Keratinocyte (primary cell): ENCODE measurements around the gene LSAMP.
"Not testable (repeated sequence)": the region's sequence is repeated elsewhere in the genome, so short reads cannot be mapped to it uniquely, and the experiment has no call there.

ENCODE experiments used
- EZH2 ChIP-seq: IDR thresholded peaks from one replicate; pipeline ENCODE4 v1.6.1; 2012; ENCODE audit warnings: inconsistent platforms, mild to moderate bottlenecking, low read length, moderate library complexity
- TF ChIP-seq, protein P1 (sequence below), 3 experiments: IDR thresholded peaks in 1 of 3; conservative IDR thresholded peaks in 1 of 3; optimal IDR thresholded peaks in 1 of 3; 2 replicates in 2 of 3; 3 replicates in 1 of 3; pipeline versions ENCODE3 to v1.5.1; 2011; ENCODE audit warnings: low read length in 3 of 3, mild to moderate bottlenecking in 3 of 3, moderate library complexity in 2 of 3, control low read depth in 1 of 3, inconsistent platforms in 1 of 3; ENCODE audit not compliant: insufficient read depth in 2 of 3; ENCODE audit errors: extremely low read depth in 1 of 3

DNA sequence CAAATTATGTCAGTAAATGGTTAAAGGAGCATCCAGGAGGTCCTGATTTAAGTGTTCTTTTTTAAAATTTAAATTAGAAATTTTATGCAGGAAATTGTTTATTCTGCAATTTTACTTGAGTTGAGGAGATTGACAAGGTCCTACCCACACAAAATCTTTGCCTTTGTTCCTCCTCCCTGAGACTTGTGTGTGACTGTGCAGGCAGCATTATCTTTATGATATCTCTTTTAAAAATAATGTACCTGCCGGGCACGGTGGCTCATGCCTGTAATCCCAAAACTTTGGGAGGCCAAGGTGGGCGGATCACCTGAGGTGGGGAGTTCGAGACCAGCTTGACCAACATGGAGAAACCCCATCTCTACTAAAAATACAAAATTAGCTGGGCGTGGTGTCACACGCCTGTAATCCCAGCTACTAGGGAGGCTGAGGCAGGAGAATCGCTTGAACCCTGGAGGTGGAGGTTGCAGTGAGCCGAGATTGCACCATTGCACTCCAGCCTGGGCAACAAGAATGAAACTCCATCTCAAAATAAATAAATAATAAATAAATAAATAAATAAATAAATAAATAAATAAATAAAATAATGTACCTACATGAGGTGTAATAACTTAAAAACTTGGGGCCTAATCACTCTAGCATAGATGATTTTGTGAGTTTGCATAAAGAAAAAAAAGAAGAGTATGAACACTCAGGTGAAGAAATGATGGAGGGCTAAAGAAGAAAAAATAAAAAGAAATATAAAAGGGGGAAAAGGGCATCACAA lies 374.6 kb downstream of the LSAMP start:
- TF ChIP-seq, protein P1, sequence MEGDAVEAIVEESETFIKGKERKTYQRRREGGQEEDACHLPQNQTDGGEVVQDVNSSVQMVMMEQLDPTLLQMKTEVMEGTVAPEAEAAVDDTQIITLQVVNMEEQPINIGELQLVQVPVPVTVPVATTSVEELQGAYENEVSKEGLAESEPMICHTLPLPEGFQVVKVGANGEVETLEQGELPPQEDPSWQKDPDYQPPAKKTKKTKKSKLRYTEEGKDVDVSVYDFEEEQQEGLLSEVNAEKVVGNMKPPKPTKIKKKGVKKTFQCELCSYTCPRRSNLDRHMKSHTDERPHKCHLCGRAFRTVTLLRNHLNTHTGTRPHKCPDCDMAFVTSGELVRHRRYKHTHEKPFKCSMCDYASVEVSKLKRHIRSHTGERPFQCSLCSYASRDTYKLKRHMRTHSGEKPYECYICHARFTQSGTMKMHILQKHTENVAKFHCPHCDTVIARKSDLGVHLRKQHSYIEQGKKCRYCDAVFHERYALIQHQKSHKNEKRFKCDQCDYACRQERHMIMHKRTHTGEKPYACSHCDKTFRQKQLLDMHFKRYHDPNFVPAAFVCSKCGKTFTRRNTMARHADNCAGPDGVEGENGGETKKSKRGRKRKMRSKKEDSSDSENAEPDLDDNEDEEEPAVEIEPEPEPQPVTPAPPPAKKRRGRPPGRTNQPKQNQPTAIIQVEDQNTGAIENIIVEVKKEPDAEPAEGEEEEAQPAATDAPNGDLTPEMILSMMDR (optimal IDR thresholded peaks at IDR 0.05 in 1 of 3, IDR thresholded peaks at IDR 0.05 in 1 of 3, conservative IDR thresholded peaks at IDR 0.05 in 1 of 3; ENCODE audit: extremely low read depth in 1 of 3, insufficient read depth in 2 of 3, low read length in 3 of 3): not testable (repeated sequence)
- not testable (repeated sequence) for TF ChIP-seq EZH2
